ENCODE measurements around the gene OCA2.

Gene OCA2

DNA sequence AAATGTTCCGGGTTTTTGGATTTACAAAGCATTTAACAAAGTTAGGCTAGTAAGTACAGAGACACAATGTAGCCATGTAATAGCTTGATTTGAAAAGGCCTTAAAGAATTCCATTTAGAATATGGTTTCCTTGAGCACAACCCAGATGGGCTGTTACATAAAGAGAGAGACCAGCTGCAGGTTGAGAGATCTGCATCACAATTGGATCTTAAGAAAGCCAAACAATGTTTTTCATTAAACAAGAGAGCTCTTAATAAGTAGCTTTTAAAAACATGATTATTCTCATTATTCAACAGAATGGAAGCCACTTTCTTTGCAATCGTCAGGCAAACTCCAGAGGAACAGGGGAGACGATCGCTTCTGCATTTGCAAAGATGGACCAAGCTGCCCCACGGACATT lies 300.3 kb downstream of the OCA2 start:
- H3K9me3 Mint-ChIP-seq = peaks cover 12% of the 10 kb centered on the region
- H3K27me3 Mint-ChIP-seq = no peaks in the 10 kb centered on the region
- no peaks in the 10 kb centered on the region for H3K4me1 Mint-ChIP-seq
- no peak overlapping the region for H3K4me3 Mint-ChIP-seq
- H3K36me3 Mint-ChIP-seq = no peaks in the 10 kb centered on the region
- no peak overlapping the region for H3K27ac Mint-ChIP-seq

DNA sequence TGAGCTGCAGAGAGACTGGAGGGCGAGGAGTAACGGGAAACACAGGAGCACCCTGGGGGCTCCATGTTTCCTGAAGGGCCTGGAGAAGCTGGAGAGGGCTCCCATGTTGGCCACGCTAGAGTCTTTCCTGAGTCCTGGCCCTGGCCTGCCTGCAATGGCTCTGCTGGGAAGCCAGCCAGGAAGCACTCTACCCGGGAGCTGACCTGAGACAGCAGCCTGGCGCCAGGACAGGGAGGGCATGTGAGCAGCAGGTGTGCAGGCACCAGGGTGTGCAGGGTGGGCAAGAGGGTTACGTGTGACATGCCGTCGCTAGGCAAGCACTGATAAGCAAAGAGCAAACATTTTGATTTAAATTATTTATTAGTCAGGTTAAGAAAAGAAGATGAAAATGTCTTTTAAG lies 301.4 kb downstream of the OCA2 start:
- Mint-ChIP-seq H3K27ac (no peak overlapping the region), H3K4me3 (no peak overlapping the region), H3K36me3 (no peaks in the 10 kb centered on the region), H3K4me1 (no peaks in the 10 kb centered on the region), H3K27me3 (no peaks in the 10 kb centered on the region), H3K9me3 (peaks cover 12% of the 10 kb centered on the region)

DNA sequence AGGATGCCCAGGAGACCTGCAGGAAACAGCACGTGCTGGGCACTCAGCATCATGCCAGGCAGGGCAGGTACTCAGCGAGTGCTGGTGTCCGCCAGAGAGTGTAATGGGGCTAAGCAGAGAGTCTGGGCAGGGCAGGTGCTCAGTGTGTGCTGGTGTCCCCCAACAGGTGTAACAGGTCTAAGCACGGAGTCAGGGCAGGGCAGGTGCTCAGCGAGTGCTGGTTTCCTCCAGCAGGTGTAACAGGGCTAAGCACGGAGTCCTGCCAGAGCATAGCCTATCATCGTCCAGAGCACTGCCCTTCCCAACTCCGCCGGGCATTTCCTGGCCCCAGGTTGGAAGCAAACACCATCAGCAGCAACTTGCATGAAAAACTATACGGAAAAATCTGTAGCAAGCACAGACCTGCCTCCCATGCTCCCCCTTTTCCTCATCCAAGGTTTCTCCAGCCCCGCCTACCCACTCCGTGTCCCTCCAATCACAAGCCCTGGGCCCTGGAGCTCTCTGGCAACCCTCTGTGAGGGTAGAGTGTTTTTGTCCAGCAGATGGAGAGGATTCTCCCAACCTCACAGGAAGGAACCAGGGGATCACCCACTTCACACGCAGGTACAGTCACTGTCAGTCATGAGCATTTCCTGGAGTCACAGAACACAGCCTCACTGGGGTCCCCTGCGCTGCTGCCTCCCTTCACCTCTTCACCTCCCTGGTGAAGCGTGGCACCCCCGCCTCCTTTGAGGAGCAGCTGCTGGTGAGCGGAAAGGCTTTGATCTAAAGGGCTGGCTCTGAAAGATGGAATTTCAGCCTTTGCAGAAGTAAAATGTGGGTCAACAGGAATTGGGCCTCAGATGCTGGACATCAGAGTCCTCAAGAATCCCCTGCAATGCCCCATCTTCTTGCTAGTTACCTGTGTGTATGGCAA lies 302.5 kb downstream of the OCA2 start:
- Mint-ChIP-seq H3K36me3 (no peaks in the 10 kb centered on the region), H3K27me3 (no peaks in the 10 kb centered on the region), H3K4me1 (no peaks in the 10 kb centered on the region), H3K4me3 (no peak overlapping the region), H3K27ac (no peak overlapping the region), H3K9me3 (peaks cover 12% of the 10 kb centered on the region)

DNA sequence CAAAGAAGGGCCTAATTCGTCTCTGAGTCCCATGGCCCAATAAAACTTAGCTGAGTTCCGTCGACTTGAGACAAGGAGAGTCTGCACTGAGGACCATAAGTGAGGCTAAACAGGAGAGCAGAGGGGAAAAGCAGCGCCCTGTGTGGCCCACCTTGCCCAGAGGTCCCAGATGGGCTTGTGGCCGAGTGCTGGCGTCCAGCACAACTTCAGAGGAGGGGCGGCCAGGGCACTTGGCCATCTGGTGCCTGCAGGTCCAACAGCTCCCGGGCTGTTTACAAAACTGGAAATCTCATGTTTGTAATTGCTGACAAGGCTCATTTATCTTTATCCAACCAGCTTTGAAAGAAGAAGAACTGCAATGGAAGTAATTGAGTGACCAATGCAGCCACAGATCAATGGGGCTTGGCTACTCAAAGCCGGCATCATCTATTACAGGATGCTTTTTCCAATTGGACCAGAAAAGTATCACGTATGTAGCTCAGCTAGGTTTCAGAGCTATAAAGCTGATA lies 306.3 kb downstream of the OCA2 start:
- H3K27ac Mint-ChIP-seq = no peak overlapping the region
- no peaks in the 10 kb centered on the region for H3K4me1 Mint-ChIP-seq
- no peak overlapping the region for H3K4me3 Mint-ChIP-seq
- no peaks in the 10 kb centered on the region for H3K27me3 Mint-ChIP-seq
- H3K36me3 Mint-ChIP-seq = no peaks in the 10 kb centered on the region
- H3K9me3 Mint-ChIP-seq = peaks cover 6% of the 10 kb centered on the region

DNA sequence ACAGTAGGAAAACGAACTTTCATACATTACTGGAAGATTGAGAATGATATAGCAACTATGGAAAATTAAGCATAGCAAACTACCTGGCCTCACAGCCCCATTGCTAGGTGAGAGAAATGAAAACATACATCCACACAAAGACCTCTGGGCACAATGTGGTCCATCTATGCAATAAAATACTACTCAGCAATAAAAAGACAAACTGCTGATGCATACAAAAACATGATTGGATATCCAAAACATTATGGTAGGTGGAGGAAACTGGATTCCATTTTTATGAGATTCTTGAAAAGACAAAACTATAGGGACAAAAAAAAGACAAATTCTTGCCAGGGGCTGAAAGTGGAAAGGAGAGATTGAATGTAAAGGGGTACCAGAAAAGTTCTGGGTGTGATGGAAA lies 308.8 kb downstream of the OCA2 start:
- Mint-ChIP-seq H3K36me3 (no peaks in the 10 kb centered on the region), H3K4me1 (no peaks in the 10 kb centered on the region), H3K27ac (no peak overlapping the region), H3K4me3 (no peak overlapping the region), H3K27me3 (no peaks in the 10 kb centered on the region), H3K9me3 (peaks cover 2% of the 10 kb centered on the region)

DNA sequence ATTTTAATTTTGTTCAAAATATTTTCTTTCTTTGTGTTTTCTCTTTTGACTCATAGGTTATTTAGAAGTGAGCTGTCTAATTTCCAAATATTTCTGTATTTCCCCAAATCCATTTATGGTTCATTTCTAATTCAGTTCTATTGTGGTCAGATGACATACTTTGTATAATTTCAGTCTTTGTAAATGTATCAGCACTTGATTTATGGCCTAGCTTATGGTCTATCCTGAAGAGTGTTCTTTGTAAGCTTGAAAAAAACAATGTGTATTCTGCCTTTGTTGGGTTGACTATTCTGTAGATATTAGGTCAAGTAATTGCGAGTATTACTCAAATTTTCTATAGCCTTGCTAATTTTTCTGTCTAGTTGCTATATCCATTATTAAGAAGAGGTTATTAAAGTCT lies 311.2 kb downstream of the OCA2 start:
- H3K9me3 Mint-ChIP-seq = peaks cover 5% of the 10 kb centered on the region
- H3K36me3 Mint-ChIP-seq = no peaks in the 10 kb centered on the region
- H3K27me3 Mint-ChIP-seq = peaks cover 1% of the 10 kb centered on the region
- no peak overlapping the region for H3K4me3 Mint-ChIP-seq
- H3K4me1 Mint-ChIP-seq = no peaks in the 10 kb centered on the region
- H3K27ac Mint-ChIP-seq = no peak overlapping the region

DNA sequence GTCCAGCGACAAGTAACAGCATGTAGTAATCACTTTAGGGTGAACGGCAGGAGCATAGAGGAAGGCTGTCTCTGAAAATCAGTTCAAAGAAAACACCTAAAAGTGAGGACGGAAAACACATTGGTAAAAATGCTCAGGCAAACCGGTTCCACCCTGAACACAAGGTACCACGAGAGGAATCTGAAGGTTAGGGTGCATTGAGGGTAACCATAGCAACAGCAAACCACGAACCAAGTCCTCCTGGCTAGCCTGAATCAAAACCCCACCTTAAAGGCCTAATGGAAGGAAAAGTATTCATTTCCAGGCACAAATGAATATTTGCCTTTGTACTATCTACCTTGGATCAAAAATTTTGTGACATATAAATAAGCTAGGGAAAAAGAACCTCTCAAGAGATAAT lies 315.0 kb downstream of the OCA2 start:
- H3K36me3 Mint-ChIP-seq = no peaks in the 10 kb centered on the region
- no peak overlapping the region for H3K4me3 Mint-ChIP-seq
- H3K27me3 Mint-ChIP-seq = peaks cover 1% of the 10 kb centered on the region
- peaks cover 5% of the 10 kb centered on the region for H3K9me3 Mint-ChIP-seq
- H3K4me1 Mint-ChIP-seq = no peaks in the 10 kb centered on the region
- H3K27ac Mint-ChIP-seq = no peak overlapping the region

DNA sequence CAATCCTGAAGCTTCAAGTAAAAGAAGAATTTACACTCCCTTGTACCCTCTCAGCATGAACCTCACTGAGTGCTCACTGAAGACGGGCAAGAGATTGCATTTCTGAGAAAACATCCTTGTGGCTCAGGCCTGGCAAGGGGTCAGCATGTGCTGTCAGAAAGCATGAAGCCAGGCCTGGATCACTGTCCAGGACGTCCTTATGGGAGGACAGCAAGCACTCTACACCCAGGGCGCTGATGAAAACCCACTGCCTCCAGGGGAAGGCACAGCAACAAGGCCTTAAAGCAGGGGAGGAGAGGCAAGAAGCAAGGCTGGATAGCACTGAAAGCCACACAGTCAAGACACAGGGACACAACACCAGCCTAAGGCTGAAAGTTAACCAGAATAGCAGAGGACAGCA lies 315.4 kb downstream of the OCA2 start:
- Mint-ChIP-seq H3K36me3 (no peaks in the 10 kb centered on the region), H3K27ac (no peak overlapping the region), H3K4me1 (no peaks in the 10 kb centered on the region), H3K27me3 (peaks cover 1% of the 10 kb centered on the region), H3K9me3 (peaks cover 5% of the 10 kb centered on the region), H3K4me3 (no peak overlapping the region)

DNA sequence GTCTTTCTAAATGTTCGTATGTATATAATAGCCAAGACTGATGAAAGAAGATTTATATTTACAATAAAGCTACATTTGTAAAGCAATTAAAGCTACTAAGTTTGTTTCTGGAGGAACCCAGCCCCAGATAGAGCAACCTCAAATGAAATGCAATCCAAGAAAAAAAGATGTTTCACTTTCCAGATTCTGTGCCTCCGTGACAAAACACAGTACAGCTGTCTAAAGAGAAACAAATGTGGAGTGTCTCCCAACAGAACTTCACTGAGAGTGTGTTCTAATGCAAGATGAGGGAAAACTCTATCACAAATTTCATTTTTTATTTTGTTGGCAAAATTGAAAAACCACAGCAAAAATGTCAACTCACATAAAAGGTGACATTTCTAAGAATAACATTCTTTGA lies 317.0 kb downstream of the OCA2 start:
- no peaks in the 10 kb centered on the region for H3K4me1 Mint-ChIP-seq
- peaks cover 1% of the 10 kb centered on the region for H3K27me3 Mint-ChIP-seq
- no peak overlapping the region for H3K4me3 Mint-ChIP-seq
- no peaks in the 10 kb centered on the region for H3K36me3 Mint-ChIP-seq
- no peak overlapping the region for H3K27ac Mint-ChIP-seq
- peaks cover 5% of the 10 kb centered on the region for H3K9me3 Mint-ChIP-seq

DNA sequence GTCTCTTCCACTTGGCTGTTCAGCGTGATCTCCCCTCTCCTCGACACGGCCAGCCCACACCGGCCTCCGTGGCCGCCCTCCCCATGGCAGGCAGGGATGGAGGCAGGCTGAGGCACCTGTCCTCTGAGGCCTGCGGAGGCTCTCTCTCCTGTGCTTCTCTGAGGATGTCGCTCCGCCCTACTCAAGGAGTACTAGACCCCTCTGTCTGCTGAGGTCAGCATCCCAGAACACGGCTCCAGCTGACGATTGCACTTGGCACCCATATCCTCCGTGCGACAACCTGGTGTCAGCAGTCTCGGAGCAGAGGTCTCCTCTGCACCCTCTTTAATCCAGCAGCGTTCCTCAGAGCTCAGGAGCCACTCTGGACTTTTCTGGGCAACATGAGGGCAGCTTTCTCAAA lies 322.6 kb downstream of the OCA2 start:
- H3K27me3 Mint-ChIP-seq = no peaks in the 10 kb centered on the region
- no peaks in the 10 kb centered on the region for H3K36me3 Mint-ChIP-seq
- H3K27ac Mint-ChIP-seq = no peak overlapping the region
- no peaks in the 10 kb centered on the region for H3K4me1 Mint-ChIP-seq
- no peak overlapping the region for H3K4me3 Mint-ChIP-seq
- no peaks in the 10 kb centered on the region for H3K9me3 Mint-ChIP-seq

DNA sequence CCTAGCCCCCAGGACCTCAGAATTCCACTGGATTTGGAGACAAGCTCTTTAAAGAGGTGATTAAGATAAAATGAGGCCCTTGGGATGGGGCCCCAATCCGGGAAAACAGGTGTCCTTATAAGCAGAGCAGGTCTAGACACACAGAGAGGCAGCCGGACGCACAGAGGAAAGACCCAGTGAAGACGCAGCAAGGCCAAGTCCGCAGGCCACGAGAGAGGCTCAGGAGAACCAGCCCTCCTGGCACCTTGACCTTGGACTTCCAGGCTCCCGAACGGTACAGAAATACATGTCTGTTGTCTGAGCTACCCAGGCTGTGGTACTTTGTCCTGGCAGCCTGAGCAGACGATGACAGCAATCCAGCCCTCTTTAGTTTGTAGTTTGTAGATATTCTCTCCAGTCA lies 324.5 kb downstream of the OCA2 start:
- no peaks in the 10 kb centered on the region for H3K4me1 Mint-ChIP-seq
- H3K9me3 Mint-ChIP-seq = no peaks in the 10 kb centered on the region
- H3K36me3 Mint-ChIP-seq = no peaks in the 10 kb centered on the region
- H3K27ac Mint-ChIP-seq = no peak overlapping the region
- no peaks in the 10 kb centered on the region for H3K27me3 Mint-ChIP-seq
- no peak overlapping the region for H3K4me3 Mint-ChIP-seq

DNA sequence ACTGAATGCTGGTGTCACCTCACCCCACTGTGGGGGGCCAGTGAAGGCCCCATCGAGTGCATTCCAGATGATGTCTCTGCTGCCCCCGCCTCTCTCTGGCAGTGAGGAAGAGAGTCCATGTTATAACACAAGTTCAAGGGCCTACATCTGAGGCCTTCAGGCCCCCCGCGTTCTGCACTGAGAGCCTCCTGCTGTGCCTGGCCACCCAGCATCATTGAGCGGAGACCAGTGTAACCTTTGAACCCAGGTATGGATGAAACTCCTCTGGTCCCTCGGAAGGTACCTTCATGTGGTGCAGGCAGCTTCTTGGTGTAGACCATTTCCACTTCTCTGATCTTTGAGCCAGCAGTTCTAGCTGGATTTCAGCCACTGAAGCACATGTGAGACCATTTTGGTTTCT lies 324.9 kb downstream of the OCA2 start:
- H3K9me3 Mint-ChIP-seq = no peaks in the 10 kb centered on the region
- H3K27me3 Mint-ChIP-seq = no peaks in the 10 kb centered on the region
- no peak overlapping the region for H3K27ac Mint-ChIP-seq
- H3K4me3 Mint-ChIP-seq = no peak overlapping the region
- H3K36me3 Mint-ChIP-seq = no peaks in the 10 kb centered on the region
- H3K4me1 Mint-ChIP-seq = no peaks in the 10 kb centered on the region

DNA sequence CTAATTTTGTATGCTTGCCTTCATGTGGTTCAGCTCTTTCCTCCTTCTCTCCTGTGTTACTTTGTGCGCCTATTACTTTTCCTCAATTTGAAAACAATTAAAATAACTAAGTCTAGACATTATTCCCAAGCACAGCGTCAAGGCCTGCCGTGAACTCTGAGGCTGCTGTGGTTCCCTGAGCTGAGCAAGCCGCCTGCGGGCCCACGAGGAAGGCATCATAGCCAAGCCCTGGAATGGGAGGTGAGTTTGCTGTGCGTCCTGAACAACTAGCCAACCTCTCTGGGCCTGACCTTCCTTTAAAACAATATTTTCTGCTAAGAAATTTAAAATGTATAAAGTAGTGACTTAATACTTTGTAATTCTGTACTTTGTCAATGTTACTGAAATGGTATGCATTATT lies 327.2 kb downstream of the OCA2 start:
- H3K36me3 Mint-ChIP-seq = no peaks in the 10 kb centered on the region
- peaks cover 4% of the 10 kb centered on the region for H3K9me3 Mint-ChIP-seq
- H3K4me1 Mint-ChIP-seq = no peaks in the 10 kb centered on the region
- no peak overlapping the region for H3K27ac Mint-ChIP-seq
- H3K27me3 Mint-ChIP-seq = no peaks in the 10 kb centered on the region
- no peak overlapping the region for H3K4me3 Mint-ChIP-seq

DNA sequence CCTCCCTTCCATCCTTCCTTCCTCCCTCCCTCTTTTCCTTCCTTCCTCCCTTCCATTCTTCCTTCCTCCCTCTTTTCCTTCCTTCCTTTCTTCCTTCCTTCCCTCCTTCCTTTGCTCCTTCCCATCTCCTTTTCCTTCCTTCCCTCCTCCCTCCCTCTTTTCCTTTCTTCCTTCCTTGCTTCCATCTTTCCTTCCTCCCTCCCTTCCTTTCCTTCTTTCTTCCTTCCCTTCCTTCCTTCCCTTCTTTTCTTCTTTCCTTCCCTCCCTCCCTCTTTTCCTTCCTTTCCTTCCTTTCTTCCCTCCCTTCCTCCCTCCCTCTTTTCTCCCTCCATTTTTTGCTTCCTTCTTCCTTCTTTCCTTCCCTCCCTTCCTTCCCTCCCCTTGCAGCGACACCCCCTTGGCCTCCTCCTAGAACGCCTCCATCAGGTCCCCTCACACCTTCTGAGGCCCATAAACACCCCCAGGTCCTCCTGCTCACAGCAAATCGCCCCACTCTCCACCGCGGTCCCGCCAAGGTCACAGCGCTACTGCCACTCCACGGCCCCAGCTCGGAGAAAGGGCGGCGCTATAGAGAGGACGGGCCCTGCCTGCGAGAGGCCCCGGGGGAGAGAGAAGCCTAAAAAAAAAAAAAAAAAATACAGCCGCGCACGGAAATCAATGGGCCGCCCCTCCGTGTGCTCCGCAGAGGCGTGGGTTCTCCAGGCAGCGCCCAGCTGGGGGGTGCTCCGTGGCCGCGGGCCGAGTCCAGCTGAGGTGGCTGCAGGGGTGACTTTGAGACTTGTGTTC lies 328.2 kb downstream of the OCA2 start:
- Mint-ChIP-seq H3K4me3 (no peak overlapping the region), H3K27me3 (no peaks in the 10 kb centered on the region), H3K27ac (no peak overlapping the region), H3K9me3 (peaks cover 4% of the 10 kb centered on the region), H3K4me1 (no peaks in the 10 kb centered on the region), H3K36me3 (no peaks in the 10 kb centered on the region)

DNA sequence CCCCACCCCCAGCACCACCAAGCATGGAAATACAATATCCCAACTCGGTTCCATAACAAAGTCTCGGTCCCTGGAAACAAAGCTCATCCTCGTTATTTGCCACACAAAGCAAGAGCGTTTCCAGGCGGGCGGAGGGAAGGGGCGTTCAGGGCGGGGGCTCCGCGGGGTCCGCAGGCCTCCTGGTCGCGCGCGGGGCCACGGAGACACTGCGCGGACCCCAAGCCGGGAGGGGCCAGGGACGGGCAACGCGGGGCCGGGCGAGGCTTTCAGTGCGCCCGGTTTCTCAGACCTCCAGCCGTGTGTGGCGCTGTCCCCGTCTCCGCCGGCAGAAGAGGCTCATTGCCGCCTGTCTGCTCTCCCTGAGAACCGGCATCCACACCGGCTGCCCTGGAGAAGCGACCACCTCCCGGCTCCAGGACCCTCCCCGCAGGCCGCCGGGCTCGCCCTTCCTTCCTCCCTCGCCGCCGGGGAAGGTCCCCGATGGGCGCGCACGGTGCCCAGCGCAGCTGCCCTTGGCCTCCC lies 329.0 kb downstream of the OCA2 start:
- Mint-ChIP-seq H3K27ac (no peak overlapping the region), H3K9me3 (peaks cover 4% of the 10 kb centered on the region), H3K4me3 (no peak overlapping the region), H3K4me1 (no peaks in the 10 kb centered on the region), H3K36me3 (no peaks in the 10 kb centered on the region), H3K27me3 (no peaks in the 10 kb centered on the region)

DNA sequence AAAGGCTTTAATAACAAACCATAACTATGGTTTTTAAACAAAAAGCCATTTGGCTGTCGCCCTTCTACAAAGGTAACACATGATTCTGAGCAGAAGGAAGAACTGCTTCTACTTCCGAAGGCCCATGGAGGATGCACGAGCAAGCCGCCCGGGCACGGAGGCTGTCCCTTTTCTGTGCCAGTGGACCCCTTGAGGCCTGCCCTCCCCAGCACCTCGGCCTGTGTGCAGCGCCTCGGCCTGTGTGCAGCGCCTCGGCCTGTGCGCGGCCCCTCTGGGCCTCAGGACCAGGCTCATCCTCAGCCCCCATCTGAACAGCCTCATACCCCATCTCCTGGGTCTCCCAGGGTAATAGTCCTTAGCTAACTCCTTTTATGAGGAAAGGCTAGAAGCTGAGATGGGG lies 329.5 kb downstream of the OCA2 start:
- H3K4me3 Mint-ChIP-seq = no peak overlapping the region
- no peak overlapping the region for H3K27ac Mint-ChIP-seq
- no peaks in the 10 kb centered on the region for H3K27me3 Mint-ChIP-seq
- no peaks in the 10 kb centered on the region for H3K36me3 Mint-ChIP-seq
- H3K4me1 Mint-ChIP-seq = no peaks in the 10 kb centered on the region
- H3K9me3 Mint-ChIP-seq = peaks cover 4% of the 10 kb centered on the region

Data from activated naive CD4-positive, alpha-beta T cell treated with anti-CD3 and anti-CD28 coated beads, Interleukin-2, amount 50 U/mL, for 24 hours (primary cell).